Vagina (tissue), 2 donors: ENCODE data around the gene HIVEP1.

Experiments used
- CTCF ChIP-seq, 3 experiments: fragments of 450-650 bp in 2 of 3; fragments of 200-600 bp in 1 of 3; sonication (generic) in 1 of 3; IDR thresholded peaks; one replicate each; pipeline ENCODE4 v1.5.1; 2017 to 2019; ENCODE audit warnings: antibody characterized with exemption in 3 of 3, mild to moderate bottlenecking in 2 of 3, moderate library complexity in 2 of 3
- POLR2A ChIP-seq, 2 donors: fragments of 450-650 bp; IDR thresholded peaks; one replicate each; pipeline ENCODE4 v1.6.1; 2017; ENCODE audit warnings: antibody characterized with exemption in 2 of 2, mild to moderate bottlenecking in 2 of 2, moderate library complexity in 2 of 2
- POLR2AphosphoS5 ChIP-seq, 2 donors: sonication (generic); formaldehyde crosslinking; IDR thresholded peaks; one replicate each; pipeline ENCODE4 v1.9.0; 2017; ENCODE audit warnings: antibody characterized with exemption in 2 of 2, mild to moderate bottlenecking in 2 of 2, low read depth in 1 of 2; ENCODE audit not compliant: insufficient read depth in 1 of 2

GRCh38 chr6:11968241-11968806 is 43.8 kb upstream of the HIVEP1 start:
- no peak for TF ChIP-seq POLR2AphosphoS5 (IDR thresholded peaks at IDR 0.05; ENCODE audit: insufficient read depth in 1 of 2, low read depth in 1 of 2)
- TF ChIP-seq CTCF (IDR thresholded peaks at IDR 0.05): no peak
- no peak for TF ChIP-seq POLR2A (IDR thresholded peaks at IDR 0.05)
